Fibroblast of mammary gland (primary cell): ENCODE results near the gene TNFAIP1.

ENCODE experiments used
- DNase-seq: peaks from one replicate; pipeline ENCODE4 v3.0.0-alpha.2; 2010; ENCODE audit warnings: low read depth
- H3K4me3 ChIP-seq: 2 replicates; pipeline ENCODE4 v1.5.1; 2011; ENCODE audit warnings: low read depth, mild to moderate bottlenecking, low read length, moderate library complexity; ENCODE audit not compliant: control insufficient read depth
- CTCF ChIP-seq: conservative IDR thresholded peaks from 2 replicates; pipeline ENCODE4 v1.5.1; 2011; ENCODE audit warnings: low read depth, low read length, inconsistent platforms; ENCODE audit not compliant: control insufficient read depth, insufficient read depth

TNFAIP1 gene

GRCh38 chr17:28345419-28346198 lies 10.0 kb downstream of the TNFAIP1 start:
- no peak overlapping the region for H3K4me3 ChIP-seq
- TF ChIP-seq CTCF = no peak
- DNase-seq = no peak

- TF ChIP-seq CTCF = no peak
- no peak for DNase-seq
- H3K4me3 ChIP-seq = no peak overlapping the region
Observed at GRCh38 chr17:28346199-28346580, 10.6 kb downstream of the TNFAIP1 start.

GRCh38 chr17:28346746-28347246 lies 11.2 kb downstream of the TNFAIP1 start:
- TF ChIP-seq CTCF = peak; percentile 54
- DNase-seq = no peak
- H3K4me3 ChIP-seq = no peak overlapping the region

- no peak overlapping the region for H3K4me3 ChIP-seq
- DNase-seq = peak; percentile 89
- TF ChIP-seq CTCF = no peak
Observed at GRCh38 chr17:28347261-28347891, 11.8 kb downstream of the TNFAIP1 start.

GRCh38 chr17:28348979-28349378 lies 13.4 kb downstream of the TNFAIP1 start:
- no peak overlapping the region for H3K4me3 ChIP-seq
- no peak for TF ChIP-seq CTCF
- DNase-seq = no peak

- no peak for TF ChIP-seq CTCF
- no peak for DNase-seq
- no peak overlapping the region for H3K4me3 ChIP-seq
Observed at GRCh38 chr17:28350271-28350670, 14.7 kb downstream of the TNFAIP1 start.
